Activated naive CD4-positive, alpha-beta T cell treated with anti-CD3 and anti-CD28 coated beads for 36 hours (primary cell): ENCODE results near the gene FCHSD2. TPM values are rescaled to one million over a fixed set of nuclear protein-coding genes. Genes with fewer than 3 reads are reported as not detected.
A peak's percentile ranks its signal among the peaks of the same experiment; 100 is the strongest.

Source experiments
- CTCF ChIA-PET: fragments of 350-600 bp; sonication (Branson Sonifier 250); formaldehyde crosslinking; loops from one replicate; lab custom pipeline; 2021; ENCODE audit warnings: antibody characterized with exemption; lab: Charles Lee
- DNase-seq: peaks from one replicate; pipeline ENCODE4 v3.0.0-alpha.2; 2020
- H3K27ac Mint-ChIP-seq: one replicate; pipeline ENCODE4 v1.8.0; 2021; ENCODE audit warnings: mild to moderate bottlenecking, mixed read lengths
- H3K27me3 Mint-ChIP-seq: one replicate; pipeline ENCODE4 v1.8.0; 2021; ENCODE audit warnings: low read depth, mixed read lengths
- H3K36me3 Mint-ChIP-seq: one replicate; pipeline ENCODE4 v1.8.0; 2021; ENCODE audit warnings: low read depth, mixed read lengths
- H3K4me1 Mint-ChIP-seq: one replicate; pipeline ENCODE4 v1.8.0; 2021; ENCODE audit warnings: low read depth, mixed read lengths
- H3K4me3 Mint-ChIP-seq: one replicate; pipeline ENCODE4 v1.8.0; 2021; ENCODE audit warnings: mild to moderate bottlenecking, moderate library complexity, mixed read lengths
- H3K9me3 Mint-ChIP-seq: one replicate; pipeline ENCODE4 v1.8.0; 2021; ENCODE audit warnings: mixed read lengths
- intact Hi-C: fragments of 100-400 bp; cut with micrococcal nuclease; formaldehyde crosslinking; loops from one replicate; pipeline ENCODE4 v1.15.1; 2023
- total RNA-seq, 2 experiments: library from RNA; stranded (reverse); gene quantifications; one replicate each; pipeline ENCODE4 v1.2.3, GENCODE V29; 2021

FCHSD2 gene
- total RNA-seq, 2 experiments from 2014 or later, result 31.1 to 36.8 TPM

DNA sequence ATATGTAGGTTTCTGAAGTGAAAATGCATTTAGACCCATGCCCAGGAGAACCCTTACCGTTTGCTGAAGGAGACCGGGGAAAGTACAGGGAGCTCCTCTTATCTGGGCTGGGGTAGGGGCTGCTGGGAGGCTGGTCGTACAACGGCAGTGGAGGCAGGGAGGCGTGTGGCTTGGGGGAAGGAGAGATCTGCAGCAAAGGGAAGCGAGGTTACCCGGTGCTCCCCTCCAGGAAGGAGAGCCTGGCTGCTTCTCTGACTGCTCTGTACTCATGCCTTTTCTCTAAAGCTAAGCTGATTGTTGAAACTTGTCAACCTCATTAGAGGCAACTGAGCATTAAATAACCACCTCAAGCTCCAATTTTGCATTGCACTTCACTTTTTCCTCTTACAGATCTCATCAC lies 300.7 kb downstream of the FCHSD2 start:
- CTCF ChIA-PET, result interaction anchor here (0.9 to 3.3 kb wide), 2 partner anchors 10 to 336 kb away, joined by 3 to 9 read pairs; no protein-coding TSS in a partner anchor
- no peak for DNase-seq
- intact Hi-C loops, result no loop called here
- Mint-ChIP-seq H3K27me3 (no peaks in the 10 kb centered on the region), H3K9me3 (no peaks in the 10 kb centered on the region), H3K36me3 (no peaks in the 10 kb centered on the region), H3K4me1 (no peaks in the 10 kb centered on the region), H3K4me3 (no peak overlapping the region), H3K27ac (no peak overlapping the region)

DNA sequence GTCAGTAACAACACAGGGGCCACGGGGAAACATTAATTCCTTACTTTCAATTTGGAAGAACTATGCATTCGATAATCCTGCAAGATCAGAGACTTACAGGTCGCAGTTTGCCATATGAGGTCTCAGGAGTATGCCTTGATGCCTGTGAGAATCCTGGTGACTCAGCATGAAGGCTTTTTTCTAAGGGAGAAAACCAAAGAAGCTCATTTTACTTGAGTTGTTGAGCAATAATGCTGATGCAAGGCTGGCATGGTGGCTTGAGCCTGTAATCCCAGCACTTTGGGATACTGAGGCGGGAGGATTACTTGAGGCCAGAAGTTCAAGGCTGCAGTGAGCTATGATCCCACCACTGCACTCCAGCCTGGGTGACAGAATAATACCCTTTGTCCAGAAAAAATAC lies 301.3 kb downstream of the FCHSD2 start:
- Mint-ChIP-seq H3K4me1 (no peaks in the 10 kb centered on the region), H3K27me3 (no peaks in the 10 kb centered on the region), H3K9me3 (no peaks in the 10 kb centered on the region), H3K36me3 (no peaks in the 10 kb centered on the region), H3K27ac (no peak overlapping the region), H3K4me3 (no peak overlapping the region)
- intact Hi-C loops, result no loop called here
- CTCF ChIA-PET, result interaction anchor here (0.6 to 3.3 kb wide), 3 partner anchors 10 to 1764 kb away, joined by 6 to 9 read pairs (median 6); no protein-coding TSS in a partner anchor
- no peak for DNase-seq

DNA sequence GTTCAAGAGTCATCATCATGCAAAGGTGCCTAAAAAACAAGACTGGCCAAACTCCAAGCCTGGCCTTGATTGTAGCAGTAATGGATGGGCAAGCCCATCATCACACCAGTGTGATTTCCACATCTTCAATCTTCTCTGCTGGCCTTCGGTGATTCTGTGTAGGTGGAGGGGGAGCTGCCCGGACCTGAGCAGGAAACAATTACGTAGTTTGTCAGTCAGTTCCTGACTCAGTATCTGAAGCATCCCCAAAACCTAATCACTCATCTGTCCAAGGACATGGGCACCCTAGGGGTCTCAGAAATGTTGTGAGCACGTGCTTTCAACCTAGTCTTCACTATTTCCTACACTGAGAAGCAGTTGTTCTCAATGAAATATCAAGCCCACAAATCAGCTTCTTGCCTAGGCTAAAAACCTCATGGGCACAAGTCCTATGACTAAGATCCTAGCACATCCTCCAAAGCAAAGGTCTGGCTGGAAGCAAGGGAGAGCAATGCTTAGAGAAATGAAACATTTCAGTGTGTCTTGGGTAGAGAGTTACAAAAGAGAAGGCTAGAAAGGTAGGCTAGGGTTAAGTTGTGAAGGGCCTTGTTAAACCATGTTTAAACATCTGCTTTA lies 303.3 kb downstream of the FCHSD2 start:
- Mint-ChIP-seq H3K9me3 (no peaks in the 10 kb centered on the region), H3K27me3 (no peaks in the 10 kb centered on the region), H3K4me3 (no peak overlapping the region), H3K27ac (peak overlapping the region; percentile 51), H3K4me1 (peaks cover 6% of the 10 kb centered on the region), H3K36me3 (no peaks in the 10 kb centered on the region)
- no peak for DNase-seq
- CTCF ChIA-PET, result no interaction called here
- intact Hi-C loops, result no loop called here

DNA sequence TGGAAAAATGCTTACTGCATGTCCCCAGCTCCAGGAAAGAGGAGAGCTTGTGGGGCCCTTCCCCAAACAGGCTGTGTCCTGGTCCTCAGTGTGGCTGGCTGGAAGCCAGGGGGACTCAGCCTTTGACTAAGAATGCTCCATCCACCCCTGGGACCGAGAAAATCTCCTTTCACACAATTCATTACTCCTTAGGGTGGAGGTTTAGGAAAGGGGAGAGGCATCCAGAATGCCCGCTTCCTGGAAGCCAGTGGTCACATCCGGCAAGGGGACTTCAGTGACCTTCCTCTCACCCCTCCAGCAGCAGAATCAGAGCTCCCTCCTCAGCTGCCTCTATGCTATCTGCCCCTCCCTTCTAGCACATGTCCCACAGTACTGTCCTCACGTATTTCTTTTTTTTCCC lies 306.0 kb downstream of the FCHSD2 start:
- peaks cover 3% of the 10 kb centered on the region for H3K36me3 Mint-ChIP-seq
- no peaks in the 10 kb centered on the region for H3K9me3 Mint-ChIP-seq
- H3K27me3 Mint-ChIP-seq, result no peaks in the 10 kb centered on the region

DNA sequence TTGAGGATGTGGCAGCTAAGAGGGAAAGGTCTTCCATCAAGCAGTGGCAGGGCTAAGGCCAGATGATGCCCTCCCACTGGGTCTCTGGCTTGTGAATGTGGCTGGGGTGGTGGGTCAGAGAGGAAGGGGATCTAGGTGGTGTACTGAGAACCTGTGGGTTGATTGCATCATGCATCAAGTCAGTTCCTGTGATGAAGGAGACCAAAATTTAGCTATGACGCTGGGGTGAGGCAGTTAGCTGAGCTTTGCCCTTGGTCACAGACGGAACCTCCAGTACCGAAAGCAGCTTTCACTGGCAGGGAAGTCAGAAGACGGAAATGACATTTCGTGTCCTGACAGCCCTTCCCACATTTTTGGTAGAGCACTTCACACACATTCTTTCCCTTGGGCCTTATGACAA lies 307.2 kb downstream of the FCHSD2 start:
- H3K27ac Mint-ChIP-seq, result peak overlapping the region; percentile 67
- H3K4me1 Mint-ChIP-seq, result peaks cover 9% of the 10 kb centered on the region
- no peak overlapping the region for H3K4me3 Mint-ChIP-seq
- CTCF ChIA-PET, result interaction anchor here (0.9 kb wide), 1 partner anchor 343 kb away, joined by 3 read pairs; no protein-coding TSS in a partner anchor
- intact Hi-C loops, result no loop called here
- peaks cover 5% of the 10 kb centered on the region for H3K36me3 Mint-ChIP-seq
- no peak for DNase-seq
- H3K27me3 Mint-ChIP-seq, result no peaks in the 10 kb centered on the region
- no peaks in the 10 kb centered on the region for H3K9me3 Mint-ChIP-seq

More for the DNA sequence above, 306.0 kb downstream of the FCHSD2 start:
- CTCF ChIA-PET, result interaction anchor here (1.0 to 1.2 kb wide), 2 partner anchors 111 to 113 kb away, joined by 3 read pairs; no protein-coding TSS in a partner anchor
- H3K4me1 Mint-ChIP-seq, result peaks cover 9% of the 10 kb centered on the region
- DNase-seq, result no peak
- H3K27ac Mint-ChIP-seq, result no peak overlapping the region
- H3K4me3 Mint-ChIP-seq, result no peak overlapping the region
- intact Hi-C loops, result loop anchor here (2.0 kb wide), 1 partner anchor 407 kb away; no protein-coding TSS in a partner anchor

DNA sequence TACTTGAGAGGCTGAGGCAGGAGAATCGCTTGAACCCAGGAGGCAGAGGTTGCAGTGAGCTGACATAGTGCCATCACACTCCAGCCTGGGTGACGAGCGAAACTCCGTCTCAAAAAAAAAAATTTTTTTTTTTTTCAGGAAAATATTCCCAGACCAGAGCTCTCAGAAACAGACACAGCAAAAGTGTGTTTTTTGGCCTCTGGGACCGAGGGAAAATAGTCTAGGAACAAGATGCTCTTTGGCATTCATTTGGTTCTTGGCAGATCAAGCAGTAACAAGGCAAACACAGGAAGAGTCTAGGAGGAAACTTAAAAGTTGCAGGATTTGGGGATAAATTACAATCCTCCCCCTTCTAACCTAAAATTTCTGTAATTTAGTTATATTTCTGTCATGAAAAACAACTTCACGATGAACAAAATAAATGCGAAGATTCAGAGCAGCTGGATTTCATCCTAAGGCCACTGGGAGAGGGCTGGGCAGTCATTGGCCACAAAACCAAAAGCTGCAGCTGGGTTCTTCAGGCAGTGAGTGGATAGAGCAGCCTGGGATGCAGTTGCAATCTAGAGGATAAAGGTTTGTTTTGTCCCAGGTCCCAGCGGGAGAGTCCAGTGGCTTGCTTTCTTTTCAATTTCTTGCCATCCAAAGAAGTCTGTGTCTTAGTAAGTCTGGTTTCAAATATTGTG lies 308.2 kb downstream of the FCHSD2 start:
- Mint-ChIP-seq H3K4me3 (no peak overlapping the region), H3K36me3 (peaks cover 10% of the 10 kb centered on the region), H3K27me3 (no peaks in the 10 kb centered on the region), H3K27ac (peak overlapping the region; percentile 67), H3K9me3 (no peaks in the 10 kb centered on the region), H3K4me1 (peaks cover 9% of the 10 kb centered on the region)
- CTCF ChIA-PET, result interaction anchor here (5.6 kb wide), 1 partner anchor 344 kb away, joined by 61 read pairs; no protein-coding TSS in a partner anchor
- no peak for DNase-seq
- intact Hi-C loops, result no loop called here

DNA sequence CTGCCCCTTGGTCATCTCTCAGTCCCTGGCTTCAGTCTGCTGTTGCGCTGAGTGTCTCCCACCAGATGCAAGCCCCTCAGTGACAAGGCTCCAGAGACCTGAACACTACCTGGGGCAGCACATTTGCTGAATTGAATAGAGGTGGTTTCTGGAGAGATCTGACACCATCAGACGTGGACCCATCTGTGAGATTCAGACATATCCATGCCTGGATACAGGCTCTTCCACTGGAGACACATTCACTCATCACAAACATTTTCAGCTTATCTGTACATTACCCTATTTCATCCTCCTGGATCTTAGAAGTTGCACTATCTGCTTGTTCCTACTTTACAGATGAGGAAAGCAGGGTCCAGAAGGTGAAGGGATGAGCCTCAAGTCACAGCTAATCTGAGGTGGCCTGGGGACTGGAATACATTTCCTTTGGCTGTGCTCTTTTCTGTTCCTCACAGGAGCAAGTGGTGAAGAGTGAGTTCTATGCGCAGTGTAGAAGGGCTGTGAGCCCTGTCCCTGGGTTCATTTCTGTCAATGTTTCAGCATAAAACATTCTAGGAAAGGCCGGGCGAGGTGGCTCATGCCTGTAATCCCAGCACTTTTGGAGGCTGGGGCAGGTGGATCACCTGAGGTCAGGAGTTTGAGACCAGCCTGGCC lies 308.9 kb downstream of the FCHSD2 start:
- Mint-ChIP-seq H3K9me3 (no peaks in the 10 kb centered on the region), H3K4me3 (no peak overlapping the region), H3K27ac (peak overlapping the region; percentile 55), H3K36me3 (peaks cover 15% of the 10 kb centered on the region), H3K27me3 (no peaks in the 10 kb centered on the region), H3K4me1 (peaks cover 9% of the 10 kb centered on the region)
- no peak for DNase-seq
- intact Hi-C loops, result no loop called here
- CTCF ChIA-PET, result interaction anchor here (1.3 to 5.6 kb wide), 3 partner anchors 14 to 345 kb away, joined by 3 to 61 read pairs (median 4); no protein-coding TSS in a partner anchor

DNA sequence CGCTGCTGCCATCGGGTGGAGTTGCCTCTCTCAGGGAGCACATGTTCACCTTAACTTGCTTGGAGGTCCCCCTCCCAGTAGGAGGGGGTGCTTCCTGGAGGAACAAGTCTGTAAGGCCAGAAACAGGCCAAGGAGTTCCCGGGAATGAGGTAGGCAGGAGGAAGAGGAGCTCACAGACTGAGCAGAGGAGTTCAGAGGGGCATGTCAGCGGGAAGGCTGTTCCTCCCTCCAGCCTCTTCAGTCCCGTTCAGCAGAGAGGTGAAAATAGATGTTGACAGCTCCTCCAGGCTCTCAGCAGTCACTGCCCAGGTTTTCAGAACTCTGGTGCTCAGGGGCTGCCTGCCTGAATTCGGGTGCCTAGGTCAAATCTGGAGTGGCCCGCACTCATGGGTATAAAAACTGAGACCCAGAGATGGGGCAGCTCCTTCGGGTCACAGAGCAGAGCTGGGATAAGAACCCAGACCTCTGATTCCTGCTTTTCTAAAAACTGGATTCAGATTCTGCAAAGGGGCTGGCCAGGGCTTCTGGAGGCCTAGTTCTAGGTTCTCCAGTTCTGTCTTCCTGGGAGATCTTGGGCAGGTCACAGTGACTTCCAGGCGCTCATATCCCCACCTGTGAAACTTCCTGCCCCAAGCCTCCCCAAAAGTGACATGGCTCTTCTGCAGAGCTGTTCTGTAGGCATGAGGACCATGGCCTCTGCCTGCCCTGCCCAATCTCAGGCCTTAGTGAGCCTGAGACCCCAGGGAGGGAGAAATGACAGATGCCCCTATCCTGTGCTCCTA lies 309.6 kb downstream of the FCHSD2 start:
- Mint-ChIP-seq H3K27me3 (no peaks in the 10 kb centered on the region), H3K4me3 (no peak overlapping the region), H3K4me1 (peaks cover 11% of the 10 kb centered on the region), H3K9me3 (no peaks in the 10 kb centered on the region), H3K27ac (peak overlapping the region; percentile 51), H3K36me3 (peaks cover 16% of the 10 kb centered on the region)
- CTCF ChIA-PET, result interaction anchor here (0.6 to 5.6 kb wide), 17 partner anchors 8 to 354 kb away, joined by 3 to 61 read pairs (median 4); partner anchors contain the start of gene FCHSD2
- no peak for DNase-seq
- intact Hi-C loops, result no loop called here

DNA sequence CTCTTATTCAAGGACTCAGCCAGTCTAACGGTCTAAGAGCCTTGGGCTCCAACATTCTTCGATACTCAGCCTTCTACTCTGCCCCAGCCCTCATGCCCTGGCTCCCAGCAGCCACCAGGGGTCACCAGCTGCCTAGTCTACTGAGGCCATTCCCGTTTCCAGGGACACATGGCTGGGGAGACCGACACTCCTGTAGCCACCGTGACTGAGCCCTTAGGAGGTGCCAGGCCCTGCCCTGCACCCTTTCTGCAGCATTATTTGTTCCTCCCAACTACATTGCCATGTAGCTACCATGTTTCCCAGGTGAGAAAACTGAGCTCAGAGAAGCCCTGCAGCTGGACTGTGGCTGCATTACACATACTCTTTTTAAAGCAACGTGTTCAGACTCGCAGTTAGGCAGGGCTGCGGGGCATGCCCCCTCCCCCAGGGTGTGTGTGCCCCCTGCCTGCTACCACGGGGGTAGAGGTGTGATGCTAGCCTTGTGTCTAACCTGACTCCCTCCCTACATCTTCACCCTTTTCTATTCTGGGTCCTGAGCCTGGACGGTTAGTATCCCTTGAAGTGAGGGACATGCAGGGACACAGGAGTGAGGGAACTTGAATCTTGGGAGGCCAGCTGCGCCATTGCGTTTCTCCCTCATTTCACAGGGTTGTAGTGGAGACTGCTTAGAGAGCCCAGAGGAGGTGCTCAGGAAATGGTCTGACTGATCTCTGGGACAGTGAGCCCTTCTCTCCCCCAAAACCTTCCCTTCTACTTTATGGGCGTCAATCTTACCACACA lies 310.4 kb downstream of the FCHSD2 start:
- CTCF ChIA-PET, result interaction anchor here (0.6 to 5.6 kb wide), 26 partner anchors 9 to 361 kb away, joined by 3 to 61 read pairs (median 4); partner anchors contain the start of gene FCHSD2
- Mint-ChIP-seq H3K4me3 (no peak overlapping the region), H3K9me3 (no peaks in the 10 kb centered on the region), H3K27me3 (no peaks in the 10 kb centered on the region), H3K36me3 (peaks cover 16% of the 10 kb centered on the region), H3K27ac (peak overlapping the region; percentile 51), H3K4me1 (peaks cover 11% of the 10 kb centered on the region)
- intact Hi-C loops, result loop anchor here (1.0 kb wide), 1 partner anchor 347 kb away; no protein-coding TSS in a partner anchor
- DNase-seq, result peak; percentile 76

DNA sequence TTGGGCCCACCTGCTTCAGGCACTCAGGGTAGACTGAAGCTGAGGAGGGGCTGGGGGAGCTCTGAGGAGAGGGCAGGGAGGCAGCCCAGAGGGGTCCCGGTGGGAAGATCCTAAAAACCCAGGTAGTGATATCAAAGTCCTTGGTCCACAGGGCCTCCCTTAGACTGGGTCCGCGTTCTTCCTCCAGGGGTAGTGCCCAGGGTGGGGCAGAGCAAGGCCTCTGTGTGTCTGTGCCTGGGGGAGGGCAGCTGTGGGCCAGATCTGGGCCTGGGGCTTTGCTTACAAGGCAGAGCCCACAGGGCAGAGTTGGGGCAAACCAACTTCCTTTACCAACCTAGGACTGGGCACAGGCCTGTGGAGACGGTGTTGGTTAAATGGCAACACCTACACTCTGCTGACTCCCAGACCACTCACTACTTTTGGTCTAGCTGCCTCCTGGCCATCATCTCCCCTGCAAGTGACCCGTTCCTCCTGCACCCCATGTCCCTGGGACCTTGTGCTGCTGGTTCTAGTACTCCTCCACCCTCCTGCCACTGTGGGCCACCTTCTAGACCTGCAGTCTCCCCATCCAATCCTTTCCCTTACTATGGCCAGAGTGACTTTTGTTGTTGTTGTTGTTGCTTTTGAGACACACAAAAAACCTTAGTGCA lies 312.1 kb downstream of the FCHSD2 start:
- H3K4me1 Mint-ChIP-seq, result peaks cover 9% of the 10 kb centered on the region
- H3K27me3 Mint-ChIP-seq, result no peaks in the 10 kb centered on the region
- no peak overlapping the region for H3K27ac Mint-ChIP-seq
- DNase-seq, result no peak
- intact Hi-C loops, result no loop called here
- no peak overlapping the region for H3K4me3 Mint-ChIP-seq
- H3K9me3 Mint-ChIP-seq, result no peaks in the 10 kb centered on the region
- peaks cover 20% of the 10 kb centered on the region for H3K36me3 Mint-ChIP-seq
- CTCF ChIA-PET, result interaction anchor here (0.5 to 5.6 kb wide), 6 partner anchors 11 to 463 kb away, joined by 3 to 61 read pairs (median 4); no protein-coding TSS in a partner anchor
